Gastrocnemius medialis (tissue), 4 donors: ENCODE measurements around the gene TDRD12. TPM values are rescaled to one million over a fixed set of nuclear protein-coding genes. Genes with fewer than 3 reads are reported as not detected.

Source experiments
- ATAC-seq, 2 donors: fragments of 150-250 bp; one replicate each; pipeline ENCODE4 v1.9.1; 2016
- DNase-seq, 2 donors: peaks; one replicate each; pipeline ENCODE4 v3.0.0-alpha.2; 2019
- H3K27ac ChIP-seq, 4 donors: fragments of 200-600 bp; sonication (generic); 1 replicate in 1 of 4; 2 replicates in 3 of 4; pipeline ENCODE4 v1.5.1; 2016 to 2018; ENCODE audit warnings: mild to moderate bottlenecking in 2 of 4, moderate library complexity in 1 of 4
- H3K27me3 ChIP-seq, 3 donors: fragments of 200-600 bp; sonication (generic) in 2 of 3; 1 replicate in 1 of 3; 2 replicates in 2 of 3; pipeline versions ENCODE4 v1.5.1 to v1.6.0; 2016 to 2019; ENCODE audit warnings: mild to moderate bottlenecking in 1 of 3, moderate library complexity in 1 of 3
- H3K36me3 ChIP-seq, 2 donors: fragments of 200-600 bp; sonication (generic) in 1 of 2; one replicate each; pipeline ENCODE4 v1.5.1; 2017 to 2018
- H3K4me1 ChIP-seq, 2 donors: fragments of 200-600 bp; sonication (generic) in 1 of 2; one replicate each; pipeline ENCODE4 v1.5.1; 2016 to 2017; ENCODE audit warnings: mild to moderate bottlenecking in 2 of 2
- H3K4me3 ChIP-seq, 4 donors: fragments of 200-600 bp; sonication (generic) in 3 of 4; 1 replicate in 1 of 4; 2 replicates in 3 of 4; pipeline ENCODE4 v1.5.1; 2016 to 2019; ENCODE audit warnings: mild to moderate bottlenecking in 2 of 4
- H3K9me3 ChIP-seq, 3 donors: fragments of 200-600 bp; sonication (generic) in 2 of 3; 1 replicate in 1 of 3; 2 replicates in 2 of 3; pipeline ENCODE4 v1.5.1; 2016 to 2019
- CTCF ChIP-seq, 5 experiments: fragments of 450-650 bp in 3 of 5; fragments of 200-600 bp in 2 of 5; sonication (generic) in 2 of 5; IDR thresholded peaks in 4 of 5; conservative IDR thresholded peaks in 1 of 5; 1 replicate in 4 of 5; 2 replicates in 1 of 5; pipeline ENCODE4 v1.5.1; 2016 to 2019; ENCODE audit warnings: antibody characterized with exemption in 5 of 5, mild to moderate bottlenecking in 3 of 5, moderate library complexity in 3 of 5
- POLR2A ChIP-seq, 2 donors: fragments of 450-650 bp; IDR thresholded peaks; one replicate each; pipeline ENCODE4 v1.6.1; 2017; ENCODE audit warnings: antibody characterized with exemption in 2 of 2, mild to moderate bottlenecking in 2 of 2, moderate library complexity in 2 of 2
- in situ Hi-C, 4 donors: fragments of 200-750 bp; cut with MboI; loops; one replicate each; pipeline versions ENCODE4 v1.15.0 to v1.8.0; 2017; ENCODE audit warnings: low sequenced_read_pairs in 4 of 4
- intact Hi-C: fragments of 100-400 bp; cut with DNase I; formaldehyde crosslinking; loops from one replicate; pipeline ENCODE4 v1.15.1; 2023; ENCODE audit warnings: low total_unique reads
- total RNA-seq, 4 donors: library from RNA; depleted of rRNA; stranded (reverse); fragments of >200 nt; gene quantifications; one replicate each; pipeline versions ENCODE4 v1.1.0 to v1.2.3, GENCODE V29; 2016

Gene TDRD12
- total RNA-seq, 4 donors from 2014 or later, result 0.10 to 1.0 (median 0.37) TPM

GRCh38 chr19:32828139-32828538 is 108.6 kb downstream of the TDRD12 start:
- Histone ChIP-seq H3K9me3 (no peaks in the 10 kb centered on the region), H3K27ac (no peak overlapping the region), H3K27me3 (peaks cover 0 to under 1% (median 0%) of the 10 kb centered on the region in 3 donors), H3K4me3 (no peak overlapping the region), H3K4me1 (no peaks in the 10 kb centered on the region), H3K36me3 (no peaks in the 10 kb centered on the region)
- ATAC-seq (no peak), DNase-seq (no peak)
- in situ Hi-C loops, result no loop called here
- no peak for TF ChIP-seq CTCF (IDR thresholded peaks at IDR 0.05 in 4 of 5, conservative IDR thresholded peaks at IDR 0.05 in 1 of 5)
- intact Hi-C loops, result no loop called here

DNA sequence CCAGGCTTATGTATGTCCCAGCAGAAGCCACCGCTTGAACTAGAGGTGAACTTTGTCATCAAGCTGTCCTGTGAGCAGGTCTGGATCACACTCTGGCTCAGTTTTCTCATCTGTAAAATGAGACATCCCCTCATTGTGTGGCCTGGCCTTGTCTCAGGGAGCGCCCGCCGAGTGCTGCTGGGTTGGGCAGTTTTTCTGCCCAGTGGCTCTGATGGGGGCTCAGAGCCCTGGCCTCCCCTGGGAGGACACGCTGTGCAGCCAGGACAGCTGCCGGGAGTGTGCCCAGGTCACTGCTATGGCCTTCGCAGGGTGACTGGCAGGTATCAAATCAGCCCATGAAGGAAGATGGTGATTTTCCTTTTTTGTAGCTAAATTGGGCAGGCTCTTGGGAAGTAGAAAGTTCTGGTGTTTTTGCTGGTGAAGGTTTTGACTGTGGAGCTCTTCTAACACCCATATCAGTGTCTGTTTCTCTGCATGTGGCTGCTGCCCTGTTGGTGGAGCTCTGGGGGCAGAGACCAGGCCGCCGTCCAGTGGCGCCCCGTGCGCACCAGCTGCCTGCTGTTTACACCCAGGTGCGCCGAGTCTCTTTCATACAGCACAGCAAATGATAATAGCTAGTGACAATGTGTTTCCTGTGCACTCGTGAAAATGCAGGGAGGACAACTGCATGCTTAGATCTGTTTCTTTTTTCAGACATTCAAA is 109.2 kb downstream of the TDRD12 start:
- no peak for ATAC-seq
- H3K9me3 ChIP-seq, result no peaks in the 10 kb centered on the region
- intact Hi-C loops (no loop called here), in situ Hi-C loops (no loop called here)
- TF ChIP-seq POLR2A (IDR thresholded peaks at IDR 0.05) (no peak), CTCF (IDR thresholded peaks at IDR 0.05 in 4 of 5, conservative IDR thresholded peaks at IDR 0.05 in 1 of 5) (no peak)
- H3K4me1 ChIP-seq, result no peaks in the 10 kb centered on the region
- H3K4me3 ChIP-seq, result no peak overlapping the region
- no peaks in the 10 kb centered on the region for H3K36me3 ChIP-seq
- DNase-seq, result no peak
- H3K27ac ChIP-seq, result no peak overlapping the region
- H3K27me3 ChIP-seq, result no peaks in the 10 kb centered on the region

DNA sequence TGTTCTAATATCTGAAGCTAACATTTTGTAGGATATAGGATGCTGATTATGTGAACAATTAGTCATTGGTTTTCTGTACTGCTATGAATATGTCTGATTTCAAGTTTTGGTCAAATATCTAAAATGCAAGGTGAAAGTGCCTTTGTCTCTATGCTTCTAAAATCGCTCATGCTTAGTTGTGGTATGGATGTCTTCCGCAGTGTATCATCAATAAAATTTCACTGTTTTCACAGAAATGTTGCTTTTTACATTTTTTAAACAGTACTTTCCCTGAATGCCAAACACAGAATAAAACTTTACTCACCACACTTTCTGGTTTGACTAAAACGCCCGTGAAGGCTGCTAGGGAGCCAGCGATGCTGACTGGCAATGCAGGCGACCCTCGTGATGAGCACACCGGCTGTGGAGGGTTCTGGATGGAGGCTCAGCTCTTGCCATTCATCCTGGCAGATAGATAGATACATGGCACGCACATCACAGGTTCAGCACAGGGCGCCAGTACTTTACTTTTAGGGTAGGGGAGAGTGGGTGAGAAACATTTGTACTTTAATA is 109.9 kb downstream of the TDRD12 start:
- TF ChIP-seq CTCF (IDR thresholded peaks at IDR 0.05 in 4 of 5, conservative IDR thresholded peaks at IDR 0.05 in 1 of 5) (no peak), POLR2A (IDR thresholded peaks at IDR 0.05) (no peak)
- Histone ChIP-seq H3K9me3 (no peaks in the 10 kb centered on the region), H3K4me1 (no peaks in the 10 kb centered on the region), H3K27me3 (no peaks in the 10 kb centered on the region), H3K4me3 (no peak overlapping the region), H3K27ac (no peak overlapping the region), H3K36me3 (no peaks in the 10 kb centered on the region)
- in situ Hi-C loops (no loop called here), intact Hi-C loops (no loop called here)
- no peak for DNase-seq
- no peak for ATAC-seq

DNA sequence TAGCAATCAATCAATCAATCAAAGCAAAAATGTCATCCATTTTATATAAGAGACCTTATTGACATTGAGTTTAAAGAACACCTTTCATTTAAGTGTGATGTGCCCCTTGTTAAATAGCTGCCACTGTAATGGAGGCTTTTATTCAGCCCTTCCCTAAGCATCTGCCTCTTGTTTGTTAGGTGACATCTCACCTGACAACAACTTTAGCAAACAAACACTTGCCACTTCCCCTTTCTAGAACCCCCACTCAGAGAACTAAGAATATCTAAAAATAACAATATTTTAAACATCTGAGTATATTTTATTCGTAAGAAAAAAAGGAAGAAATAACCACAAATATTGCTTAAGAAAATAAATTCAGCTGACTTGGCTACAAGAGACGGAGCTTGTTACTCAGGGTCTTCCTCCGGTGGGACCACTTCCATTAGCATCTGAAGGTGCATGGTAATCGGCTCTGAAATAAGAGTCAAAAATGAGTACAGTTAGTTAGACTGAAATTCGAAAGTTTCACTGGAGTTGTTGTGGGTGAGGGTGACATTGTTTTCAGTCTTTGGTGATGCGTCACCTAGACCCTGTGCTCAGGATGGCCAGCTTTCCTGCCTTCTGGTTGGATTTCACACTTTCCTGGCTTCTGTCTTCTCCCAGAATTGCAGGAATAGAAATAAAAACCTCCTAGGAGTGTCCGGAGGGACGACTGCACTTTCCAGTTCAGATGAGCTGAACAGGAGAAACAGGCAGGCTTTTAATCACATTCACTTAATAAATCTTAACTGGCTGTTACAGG is 110.9 kb downstream of the TDRD12 start:
- Histone ChIP-seq H3K27me3 (no peaks in the 10 kb centered on the region), H3K9me3 (no peaks in the 10 kb centered on the region), H3K36me3 (no peaks in the 10 kb centered on the region), H3K27ac (no peak overlapping the region), H3K4me3 (no peak overlapping the region), H3K4me1 (no peaks in the 10 kb centered on the region)
- ATAC-seq (no peak), DNase-seq (no peak)
- intact Hi-C loops (no loop called here), in situ Hi-C loops (no loop called here)
- TF ChIP-seq POLR2A (IDR thresholded peaks at IDR 0.05), result no peak
- no peak for TF ChIP-seq CTCF (IDR thresholded peaks at IDR 0.05 in 4 of 5, conservative IDR thresholded peaks at IDR 0.05 in 1 of 5)
